Liver (tissue), 9 donors: ENCODE measurements around the gene LRWD1. TPM values are rescaled to one million over a fixed set of nuclear protein-coding genes. Genes with fewer than 3 reads are reported as not detected.
"Not testable (repeated sequence)": the region's sequence is repeated elsewhere in the genome, so short reads cannot be mapped to it uniquely, and the experiment has no call there.

Source experiments
- DNase-seq: peaks from one replicate; pipeline ENCODE4 v3.0.0-alpha.2; 2017; ENCODE audit warnings: low spot score
- H3K27ac ChIP-seq, 2 donors: one replicate each; pipeline ENCODE4 v1.7.0; 2013; ENCODE audit warnings: inconsistent platforms in 2 of 2, low read length in 2 of 2, control low read depth in 1 of 2, low read depth in 1 of 2, mild to moderate bottlenecking in 1 of 2
- H3K27me3 ChIP-seq, 4 donors: one replicate each; pipeline versions ENCODE4 v1.6.1 to v1.7.0; 2013; ENCODE audit warnings: low read length in 3 of 4, inconsistent platforms in 1 of 4, mild to moderate bottlenecking in 1 of 4, moderate library complexity in 1 of 4; ENCODE audit not compliant: control insufficient read depth in 4 of 4, insufficient read depth in 4 of 4
- H3K36me3 ChIP-seq, 4 donors: one replicate each; pipeline versions ENCODE4 v1.6.1 to v1.7.0; 2013; ENCODE audit warnings: low read length in 3 of 4, mild to moderate bottlenecking in 3 of 4, low read depth in 1 of 4, moderate library complexity in 1 of 4; ENCODE audit not compliant: control insufficient read depth in 4 of 4, insufficient read depth in 3 of 4
- H3K4me1 ChIP-seq, 4 donors: one replicate each; pipeline versions ENCODE4 v1.6.1 to v1.7.0; 2013; ENCODE audit warnings: low read length in 3 of 4, mild to moderate bottlenecking in 3 of 4, moderate library complexity in 1 of 4; ENCODE audit not compliant: control insufficient read depth in 4 of 4, insufficient read depth in 4 of 4
- H3K4me3 ChIP-seq, 3 donors: one replicate each; pipeline versions ENCODE4 v1.6.1 to v1.7.0; 2013; ENCODE audit warnings: low read length in 3 of 3, control low read depth in 1 of 3, low read depth in 1 of 3, mild to moderate bottlenecking in 1 of 3
- H3K9ac ChIP-seq, 2 donors: one replicate each; pipeline ENCODE4 v1.7.0; 2013; ENCODE audit warnings: low read length in 2 of 2, mild to moderate bottlenecking in 2 of 2, moderate library complexity in 2 of 2, control low read depth in 1 of 2, low read depth in 1 of 2
- H3K9me3 ChIP-seq, 4 donors: one replicate each; pipeline versions ENCODE4 v1.6.1 to v1.7.0; 2013; ENCODE audit warnings: low read length in 3 of 4; ENCODE audit not compliant: control insufficient read depth in 4 of 4
- CTCF ChIP-seq: fragments of 150-350 bp; IDR thresholded peaks from 2 replicates; pipeline ENCODE4 v1.5.1; 2017; ENCODE audit warnings: improper control_type of control experiment, low read depth, low read length; ENCODE audit not compliant: missing input control
- RAD21 ChIP-seq, 2 donors: IDR thresholded peaks; 2 replicates each; pipeline ENCODE4 v1.6.1; 2016; ENCODE audit warnings: antibody characterized with exemption in 2 of 2, mild to moderate bottlenecking in 2 of 2
- WGBS: extraction: QIAGEN DNeasy Blood & Tissue Kit; methylation state at CpG from one replicate; pipeline ENCODE4 v1.1.7; 2013; 5-methylcytosine and 5-hydroxymethylcytosine counted together
- polyA plus RNA-seq, 2 donors: library from polyadenylated mRNA; stranded (reverse) in 1 of 2; unstranded in 1 of 2; fragments of 200-250 nt in 1 of 2; fragments of >200 nt in 1 of 2; fragmentation: Nextera tagmentation in 1 of 2; extraction: Ambion mirVana in 1 of 2; gene quantifications; one replicate each; pipeline versions ENCODE4 v1.2.1 to v1.2.3, GENCODE V29; 2013 to 2015
- total RNA-seq, 2 donors: library from RNA; depleted of rRNA; stranded (reverse); fragments of >200 nt; gene quantifications; one replicate each; pipeline ENCODE4 v1.2.3, GENCODE V29; 2014
- donor health status: healthy.
- donor health status: healthy.
- donor health status: healthy.
- donor health status: healthy.
- donor health status: healthy.

The LRWD1 gene
- total and polyA plus RNA-seq, 4 donors = 8.6 to 15.3 (median 13.0) TPM

GRCh38 chr7:102479982-102480637 is 15.3 kb downstream of the LRWD1 start:
- not testable (repeated sequence) for H3K36me3 ChIP-seq, H3K4me1 ChIP-seq, H3K4me3 ChIP-seq, H3K27ac ChIP-seq, H3K9ac ChIP-seq, DNase-seq, H3K27me3 ChIP-seq, H3K9me3 ChIP-seq
- 4% methylated on average over 8 of the region's 11 CpGs for WGBS
- TF ChIP-seq RAD21 (IDR thresholded peaks at IDR 0.05) (peak; percentile 38 to 45), CTCF (peak; percentile 23)

DNA sequence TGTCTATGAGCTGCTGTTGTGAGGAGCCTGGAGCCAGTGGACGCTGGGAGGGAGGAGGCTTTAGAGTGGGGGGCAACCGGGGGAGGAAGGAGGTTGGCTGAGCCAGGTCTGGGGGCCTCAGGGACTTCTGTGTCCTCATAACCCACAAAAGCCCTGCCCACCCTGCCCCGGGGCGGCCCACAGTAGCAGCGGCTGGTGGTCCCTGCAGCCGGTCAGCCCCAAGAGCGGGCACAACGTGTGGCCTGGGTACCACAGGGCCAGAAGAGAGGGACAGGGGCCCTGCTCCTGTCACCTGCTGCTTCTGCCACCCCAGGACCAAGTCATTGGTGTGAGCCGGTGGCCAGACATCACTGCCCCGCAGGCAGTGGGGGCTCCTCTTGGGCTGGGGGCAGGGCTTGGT is 17.2 kb downstream of the LRWD1 start:
- H3K4me1 ChIP-seq, H3K9ac ChIP-seq, DNase-seq, H3K4me3 ChIP-seq, H3K9me3 ChIP-seq, H3K27me3 ChIP-seq, H3K27ac ChIP-seq, H3K36me3 ChIP-seq: not testable (repeated sequence)
- WGBS = 86% methylated on average over 1 of the region's 10 CpGs

- DNase-seq, H3K36me3 ChIP-seq, H3K9ac ChIP-seq, H3K9me3 ChIP-seq, H3K27ac ChIP-seq, H3K27me3 ChIP-seq, H3K4me3 ChIP-seq, H3K4me1 ChIP-seq: not testable (repeated sequence)
- no CpG with 5 or more reads among the region's 5 CpGs for WGBS
Measured at GRCh38 chr7:102484317-102484716, 19.5 kb downstream of the LRWD1 start.

DNA sequence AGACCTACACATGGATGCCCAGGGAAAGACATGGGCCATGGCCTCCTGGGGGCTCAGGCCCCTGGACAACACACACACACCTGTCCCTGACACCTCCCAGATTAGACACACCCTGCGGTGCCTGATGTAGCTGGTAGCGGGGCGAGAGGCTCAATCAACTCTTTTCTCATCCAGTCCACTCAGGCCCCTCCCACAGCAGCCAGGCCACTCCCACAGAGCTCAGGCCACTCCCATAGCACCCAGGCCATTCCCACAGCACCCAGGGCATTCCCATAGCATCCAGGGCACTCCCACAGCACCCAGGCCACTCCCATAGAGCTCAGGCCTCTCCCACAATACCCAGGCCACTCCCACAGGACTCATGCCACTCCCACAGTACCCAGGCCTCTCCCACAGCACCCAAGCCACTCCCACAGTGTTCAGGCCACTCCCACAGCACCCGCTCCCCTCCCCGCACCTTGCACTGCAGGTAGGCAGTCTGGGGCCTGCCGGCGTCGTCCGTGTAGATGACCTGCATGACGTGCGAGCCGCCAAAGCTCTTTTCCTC is 25.8 kb downstream of the LRWD1 start:
- not testable (repeated sequence) for DNase-seq, H3K4me3 ChIP-seq, H3K9me3 ChIP-seq, H3K4me1 ChIP-seq, H3K27me3 ChIP-seq, H3K36me3 ChIP-seq, H3K27ac ChIP-seq, H3K9ac ChIP-seq
- 75% methylated on average over 3 of the region's 12 CpGs for WGBS

DNA sequence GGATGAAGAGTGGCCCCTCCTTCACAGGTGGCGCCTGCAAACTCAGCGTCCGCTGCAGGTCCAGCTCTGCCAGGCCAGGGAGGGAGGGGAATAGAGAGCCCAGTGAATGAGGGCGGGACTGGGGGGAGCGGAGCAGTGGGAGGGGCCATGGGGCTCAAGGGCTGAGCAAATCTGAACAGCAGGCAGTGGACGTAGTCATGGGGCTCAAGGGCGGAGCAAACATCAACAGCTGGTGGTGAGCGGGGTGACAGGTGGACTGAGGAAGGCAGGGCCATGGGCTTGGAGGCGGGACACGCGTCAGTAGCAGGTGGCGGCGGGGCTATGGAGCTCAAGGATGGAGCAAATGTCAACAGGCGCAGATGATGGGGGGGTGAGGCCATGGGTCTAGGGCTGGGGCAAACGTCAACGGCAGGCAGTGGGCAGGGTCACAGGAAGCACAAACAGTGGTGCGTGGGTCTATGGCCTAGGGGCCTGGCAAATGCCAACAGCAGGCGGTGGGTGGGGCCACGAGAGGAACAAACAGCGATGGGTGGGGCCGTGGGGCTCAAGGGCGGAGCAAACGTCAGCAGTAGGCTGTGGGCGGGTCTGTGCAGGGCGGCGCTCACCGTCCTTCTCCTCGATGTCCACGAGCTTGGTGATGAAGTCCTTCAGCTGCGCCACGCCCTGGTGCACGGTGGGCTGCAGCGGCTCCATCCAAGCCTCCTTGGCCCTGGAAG is 28.6 kb downstream of the LRWD1 start:
- not testable (repeated sequence) for H3K4me1 ChIP-seq, H3K4me3 ChIP-seq, H3K9me3 ChIP-seq, H3K9ac ChIP-seq, H3K27me3 ChIP-seq, DNase-seq, H3K27ac ChIP-seq, H3K36me3 ChIP-seq
- 37% methylated on average over 11 of the region's 33 CpGs for WGBS

DNA sequence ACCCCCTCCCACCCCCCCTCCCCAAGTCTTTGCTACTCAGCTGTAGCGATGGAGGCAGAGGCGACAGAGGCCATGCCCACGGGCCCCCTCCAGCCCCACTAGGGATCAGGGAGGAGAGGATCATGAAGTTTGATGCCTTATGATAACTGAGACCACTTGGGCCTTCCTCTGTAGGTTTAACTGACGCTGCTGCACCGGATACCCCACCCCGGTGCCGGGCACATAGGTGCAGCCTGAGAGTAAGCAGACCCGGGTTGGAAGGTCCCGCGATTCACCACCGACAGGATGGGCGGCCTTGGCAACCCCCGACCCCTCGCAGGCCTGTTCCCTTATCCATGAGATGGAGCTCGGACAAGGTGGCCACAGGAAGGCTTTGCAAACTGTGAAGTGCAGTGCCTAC is 29.2 kb downstream of the LRWD1 start:
- H3K9ac ChIP-seq, DNase-seq, H3K27ac ChIP-seq, H3K4me3 ChIP-seq, H3K36me3 ChIP-seq, H3K9me3 ChIP-seq, H3K27me3 ChIP-seq, H3K4me1 ChIP-seq: not testable (repeated sequence)
- WGBS = 29% methylated on average over 8 of the region's 15 CpGs

GRCh38 chr7:102494473-102495149 is 29.8 kb downstream of the LRWD1 start:
- WGBS = no CpG with 5 or more reads among the region's 67 CpGs

More at GRCh38 chr7:102494473-102495149, 29.8 kb downstream of the LRWD1 start:
- not testable (repeated sequence) for H3K27me3 ChIP-seq, H3K36me3 ChIP-seq, H3K9ac ChIP-seq, DNase-seq, H3K27ac ChIP-seq, H3K4me1 ChIP-seq, H3K9me3 ChIP-seq, H3K4me3 ChIP-seq
